Measurements from ENCODE around the gene PLSCR4. TPM values are rescaled to one million over a fixed set of nuclear protein-coding genes. Genes with fewer than 3 reads are reported as not detected.

The PLSCR4 gene
- total and polyA plus RNA-seq, 2 donors from 2014 or later: 11.9 to 33.0 TPM

DNA sequence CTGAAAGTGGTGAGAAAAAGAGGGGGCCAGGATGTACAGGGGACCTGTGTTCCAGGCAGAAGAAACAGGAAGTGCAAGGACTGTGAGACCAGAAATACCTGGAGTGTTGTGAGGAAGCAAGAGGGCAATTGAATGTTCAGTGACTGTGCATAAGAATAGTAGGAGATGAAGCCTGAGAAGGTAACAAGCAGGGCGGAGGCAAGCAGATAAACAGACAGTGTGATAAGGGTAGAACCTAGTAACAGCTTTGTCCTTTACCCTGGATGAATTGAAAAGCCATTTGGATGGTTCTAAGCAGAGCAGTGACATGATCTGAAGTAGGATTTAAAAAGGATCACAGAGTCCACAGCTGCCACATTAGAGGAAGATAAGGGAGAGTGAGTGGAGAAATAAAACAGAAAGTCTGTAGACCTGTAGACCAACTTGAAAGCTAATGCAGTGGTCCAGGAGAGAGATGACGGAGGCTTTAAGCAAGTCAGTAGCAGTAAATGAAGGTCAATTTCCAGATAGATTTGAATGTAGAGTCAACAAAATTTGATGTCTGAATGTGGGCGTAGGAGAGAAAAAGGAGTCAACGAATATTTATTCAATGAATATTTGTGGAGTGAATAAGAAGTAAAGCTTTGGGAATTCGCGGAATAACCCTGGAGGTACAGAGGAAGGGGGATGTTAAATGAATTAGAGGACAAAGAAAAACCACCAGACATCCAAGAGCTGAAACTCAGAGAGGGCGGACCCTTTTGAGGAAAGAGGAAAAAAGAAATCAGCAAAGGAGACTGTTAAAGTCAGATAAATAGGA is 85.7 kb downstream of the PLSCR4 start:
- DNase-seq (no peak), FAIRE-seq (no peak)
- intact Hi-C loops (cut with DNase I): no loop called here
- Histone ChIP-seq H3K27me3 (ENCODE audit: control insufficient read depth, insufficient read depth, low read length) (no peaks in the 10 kb centered on the region), H3K9ac (ENCODE audit: low read length in 3 of 3) (no peak overlapping the region), H3K9me3 (ENCODE audit: control insufficient read depth in 2 of 3, insufficient read depth in 1 of 3, low read length in 3 of 3) (no peaks in the 10 kb centered on the region), H3K27ac (ENCODE audit: low read depth in 2 of 2, low read length in 2 of 2) (no peak overlapping the region), H3K4me3 (ENCODE audit: low read length in 3 of 3) (no peak overlapping the region), H3K36me3 (ENCODE audit: control insufficient read depth in 2 of 3, insufficient read depth in 3 of 3, low read length in 3 of 3) (no peaks in the 10 kb centered on the region), H3K4me1 (ENCODE audit: control insufficient read depth in 2 of 3, insufficient read depth in 2 of 3, low read depth in 1 of 3, low read length in 3 of 3) (no peaks in the 10 kb centered on the region)
- TF ChIP-seq CTCF (IDR thresholded peaks at IDR 0.05; ENCODE audit: borderline replicate concordance, extremely low read depth, insufficient read depth): no peak

- H3K9ac ChIP-seq (ENCODE audit: low read length in 3 of 3): no peak overlapping the region
- DNase-seq (no peak), FAIRE-seq (no peak)
- H3K27ac ChIP-seq (ENCODE audit: low read depth in 2 of 2, low read length in 2 of 2): no peak overlapping the region
- H3K4me1 ChIP-seq (ENCODE audit: control insufficient read depth in 2 of 3, insufficient read depth in 2 of 3, low read depth in 1 of 3, low read length in 3 of 3): no peaks in the 10 kb centered on the region
- no peaks in the 10 kb centered on the region for H3K27me3 ChIP-seq (ENCODE audit: control insufficient read depth, insufficient read depth, low read length)
- no peak overlapping the region for H3K4me3 ChIP-seq (ENCODE audit: low read length in 3 of 3)
- H3K36me3 ChIP-seq (ENCODE audit: control insufficient read depth in 2 of 3, insufficient read depth in 3 of 3, low read length in 3 of 3): no peaks in the 10 kb centered on the region
- no peaks in the 10 kb centered on the region for H3K9me3 ChIP-seq (ENCODE audit: control insufficient read depth in 2 of 3, insufficient read depth in 1 of 3, low read length in 3 of 3)
- no peak for TF ChIP-seq CTCF (IDR thresholded peaks at IDR 0.05; ENCODE audit: borderline replicate concordance, extremely low read depth, insufficient read depth)
- intact Hi-C loops (cut with DNase I): no loop called here
Measured at GRCh38 chr3:146164506-146164905, 86.4 kb downstream of the PLSCR4 start.

DNA sequence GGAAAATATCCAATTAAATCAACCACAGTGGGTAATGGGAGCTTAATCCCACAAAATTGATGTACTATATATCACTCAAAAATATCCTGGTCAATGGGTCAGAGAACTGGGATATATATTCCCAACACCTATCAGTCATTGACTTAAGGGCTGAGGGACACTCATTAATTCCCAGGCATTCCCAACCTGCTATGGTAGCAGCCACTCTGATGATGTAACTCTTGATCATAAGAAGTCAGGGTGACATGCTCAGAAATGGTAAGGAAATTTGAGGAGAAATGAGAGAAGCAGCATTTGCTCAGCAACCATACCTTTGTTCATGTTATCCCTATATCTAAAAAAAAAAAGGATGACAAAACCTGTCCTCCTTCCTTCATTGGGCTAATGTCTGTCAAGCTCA is 86.8 kb downstream of the PLSCR4 start:
- Histone ChIP-seq H3K27me3 (ENCODE audit: control insufficient read depth, insufficient read depth, low read length) (no peaks in the 10 kb centered on the region), H3K27ac (ENCODE audit: low read depth in 2 of 2, low read length in 2 of 2) (no peak overlapping the region), H3K36me3 (ENCODE audit: control insufficient read depth in 2 of 3, insufficient read depth in 3 of 3, low read length in 3 of 3) (no peaks in the 10 kb centered on the region), H3K4me3 (ENCODE audit: low read length in 3 of 3) (no peak overlapping the region), H3K9ac (ENCODE audit: low read length in 3 of 3) (no peak overlapping the region), H3K9me3 (ENCODE audit: control insufficient read depth in 2 of 3, insufficient read depth in 1 of 3, low read length in 3 of 3) (no peaks in the 10 kb centered on the region), H3K4me1 (ENCODE audit: control insufficient read depth in 2 of 3, insufficient read depth in 2 of 3, low read depth in 1 of 3, low read length in 3 of 3) (no peaks in the 10 kb centered on the region)
- FAIRE-seq (no peak), DNase-seq (no peak)
- intact Hi-C loops (cut with DNase I): no loop called here
- no peak for TF ChIP-seq CTCF (IDR thresholded peaks at IDR 0.05; ENCODE audit: borderline replicate concordance, extremely low read depth, insufficient read depth)
